ENCODE results near the gene TAOK3.

Gene TAOK3

DNA sequence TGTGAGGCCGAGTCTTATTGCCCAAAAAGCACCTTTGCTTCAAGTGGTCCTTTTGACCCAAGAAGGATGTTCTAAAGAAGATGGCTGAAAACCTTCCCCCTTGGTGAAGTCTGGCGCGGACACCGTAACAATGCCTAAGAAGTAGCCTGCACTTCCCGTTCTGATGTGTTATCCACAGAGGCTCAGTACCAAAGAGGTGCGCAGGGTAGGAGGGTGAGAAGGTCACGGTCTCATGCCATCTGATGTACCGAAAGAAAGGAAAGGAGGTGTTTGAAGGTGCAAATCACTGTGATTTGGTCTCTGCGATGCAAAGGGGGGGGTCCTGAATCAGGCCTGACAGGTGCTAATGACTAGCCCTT, 226.9 kb downstream of the TAOK3 start:
- H3K9me3 ChIP-seq (ENCODE audit: low read length) = no peaks in the 10 kb centered on the region
- peaks cover 57% of the 10 kb centered on the region for H3K36me3 ChIP-seq (ENCODE audit: insufficient read depth, low read length)
- no peaks in the 10 kb centered on the region for H3K9me2 ChIP-seq (ENCODE audit: low read depth, low read length)
- H3K4me3 ChIP-seq (ENCODE audit: low read depth, low read length, poor library complexity, severe bottlenecking) = no peak overlapping the region
- TF ChIP-seq EZH2 (IDR thresholded peaks at IDR 0.05; ENCODE audit: borderline replicate concordance, low read length) = no peak
- TF ChIP-seq, protein P1, sequence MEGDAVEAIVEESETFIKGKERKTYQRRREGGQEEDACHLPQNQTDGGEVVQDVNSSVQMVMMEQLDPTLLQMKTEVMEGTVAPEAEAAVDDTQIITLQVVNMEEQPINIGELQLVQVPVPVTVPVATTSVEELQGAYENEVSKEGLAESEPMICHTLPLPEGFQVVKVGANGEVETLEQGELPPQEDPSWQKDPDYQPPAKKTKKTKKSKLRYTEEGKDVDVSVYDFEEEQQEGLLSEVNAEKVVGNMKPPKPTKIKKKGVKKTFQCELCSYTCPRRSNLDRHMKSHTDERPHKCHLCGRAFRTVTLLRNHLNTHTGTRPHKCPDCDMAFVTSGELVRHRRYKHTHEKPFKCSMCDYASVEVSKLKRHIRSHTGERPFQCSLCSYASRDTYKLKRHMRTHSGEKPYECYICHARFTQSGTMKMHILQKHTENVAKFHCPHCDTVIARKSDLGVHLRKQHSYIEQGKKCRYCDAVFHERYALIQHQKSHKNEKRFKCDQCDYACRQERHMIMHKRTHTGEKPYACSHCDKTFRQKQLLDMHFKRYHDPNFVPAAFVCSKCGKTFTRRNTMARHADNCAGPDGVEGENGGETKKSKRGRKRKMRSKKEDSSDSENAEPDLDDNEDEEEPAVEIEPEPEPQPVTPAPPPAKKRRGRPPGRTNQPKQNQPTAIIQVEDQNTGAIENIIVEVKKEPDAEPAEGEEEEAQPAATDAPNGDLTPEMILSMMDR (IDR thresholded peaks at IDR 0.05; ENCODE audit: low read length) = no peak
- H3K4me1 ChIP-seq (ENCODE audit: insufficient read depth, low read length, severe bottlenecking) = no peaks in the 10 kb centered on the region
- H4K20me1 ChIP-seq (ENCODE audit: insufficient read depth, low read length) = no peaks in the 10 kb centered on the region
- no peak overlapping the region for H3K9ac ChIP-seq (ENCODE audit: low read length)
- H3F3A ChIP-seq (ENCODE audit: insufficient read depth, low read length) = no peaks in the 10 kb centered on the region
- no peaks in the 10 kb centered on the region for H3K27me3 ChIP-seq (ENCODE audit: insufficient read depth, low read length)
- H3K79me2 ChIP-seq (ENCODE audit: insufficient read depth, low read length) = no peaks in the 10 kb centered on the region
- no peak overlapping the region for H3K4me2 ChIP-seq (ENCODE audit: low read length)
- H3K27ac ChIP-seq (ENCODE audit: low read depth, low read length, poor library complexity, severe bottlenecking) = no peak overlapping the region
- no peak overlapping the region for H2AFZ ChIP-seq (ENCODE audit: low read length)

DNA sequence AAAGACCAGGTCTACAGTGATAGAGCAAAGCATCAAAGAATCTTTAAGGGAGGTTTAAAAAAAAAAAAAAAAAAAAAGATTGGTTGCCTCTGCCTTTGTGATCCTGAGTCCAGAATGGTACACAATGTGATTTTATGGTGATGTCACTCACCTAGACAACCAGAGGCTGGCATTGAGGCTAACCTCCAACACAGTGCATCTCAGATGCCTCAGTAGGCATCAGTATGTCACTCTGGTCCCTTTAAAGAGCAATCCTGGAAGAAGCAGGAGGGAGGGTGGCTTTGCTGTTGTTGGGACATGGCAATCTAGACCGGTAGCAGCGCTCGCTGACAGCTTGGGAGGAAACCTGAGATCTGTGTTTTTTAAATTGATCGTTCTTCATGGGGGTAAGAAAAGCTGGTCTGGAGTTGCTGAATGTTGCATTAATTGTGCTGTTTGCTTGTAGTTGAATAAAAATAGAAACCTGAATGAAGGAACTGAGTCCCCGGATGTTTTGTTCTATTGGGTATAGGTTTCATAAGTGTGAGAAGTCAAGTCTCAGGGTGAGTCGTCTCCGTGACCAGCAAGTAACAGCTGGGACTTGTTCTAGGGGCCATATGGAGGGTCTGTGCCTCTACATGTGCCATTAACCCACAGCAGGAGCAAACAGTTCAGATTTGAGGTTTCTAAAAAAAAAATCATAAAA, 227.5 kb downstream of the TAOK3 start:
- Histone ChIP-seq H3K27ac (ENCODE audit: low read depth, low read length, poor library complexity, severe bottlenecking) (peak overlapping the region; percentile 12), H3K9ac (ENCODE audit: low read length) (no peak overlapping the region), H3K4me3 (ENCODE audit: low read depth, low read length, poor library complexity, severe bottlenecking) (no peak overlapping the region), H3K9me2 (ENCODE audit: low read depth, low read length) (no peaks in the 10 kb centered on the region), H3K9me3 (ENCODE audit: low read length) (no peaks in the 10 kb centered on the region), H3K79me2 (ENCODE audit: insufficient read depth, low read length) (no peaks in the 10 kb centered on the region), H3K36me3 (ENCODE audit: insufficient read depth, low read length) (peaks cover 62% of the 10 kb centered on the region), H3K27me3 (ENCODE audit: insufficient read depth, low read length) (no peaks in the 10 kb centered on the region), H4K20me1 (ENCODE audit: insufficient read depth, low read length) (no peaks in the 10 kb centered on the region), H3K4me1 (ENCODE audit: insufficient read depth, low read length, severe bottlenecking) (no peaks in the 10 kb centered on the region), H2AFZ (ENCODE audit: low read length) (no peak overlapping the region), H3F3A (ENCODE audit: insufficient read depth, low read length) (no peaks in the 10 kb centered on the region), H3K4me2 (ENCODE audit: low read length) (no peak overlapping the region)
- TF ChIP-seq, protein P1 (IDR thresholded peaks at IDR 0.05; ENCODE audit: low read length) = no peak
- no peak for TF ChIP-seq EZH2 (IDR thresholded peaks at IDR 0.05; ENCODE audit: borderline replicate concordance, low read length)

DNA sequence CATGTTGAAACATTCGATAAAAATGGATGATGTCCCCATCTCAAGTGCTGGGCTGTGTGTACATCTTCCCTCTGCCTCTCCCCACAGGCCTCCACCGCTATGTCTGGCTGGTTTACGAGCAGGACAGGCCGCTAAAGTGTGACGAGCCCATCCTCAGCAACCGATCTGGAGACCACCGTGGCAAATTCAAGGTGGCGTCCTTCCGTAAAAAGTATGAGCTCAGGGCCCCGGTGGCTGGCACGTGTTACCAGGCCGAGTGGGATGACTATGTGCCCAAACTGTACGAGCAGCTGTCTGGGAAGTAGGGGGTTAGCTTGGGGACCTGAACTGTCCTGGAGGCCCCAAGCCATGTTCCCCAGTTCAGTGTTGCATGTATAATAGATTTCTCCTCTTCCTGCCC, 228.2 kb downstream of the TAOK3 start:
- Histone ChIP-seq H3K4me1 (ENCODE audit: insufficient read depth, low read length, severe bottlenecking) (no peaks in the 10 kb centered on the region), H3K36me3 (ENCODE audit: insufficient read depth, low read length) (peaks cover 64% of the 10 kb centered on the region), H3F3A (ENCODE audit: insufficient read depth, low read length) (no peaks in the 10 kb centered on the region), H4K20me1 (ENCODE audit: insufficient read depth, low read length) (no peaks in the 10 kb centered on the region), H3K27me3 (ENCODE audit: insufficient read depth, low read length) (no peaks in the 10 kb centered on the region), H2AFZ (ENCODE audit: low read length) (no peak overlapping the region), H3K4me3 (ENCODE audit: low read depth, low read length, poor library complexity, severe bottlenecking) (no peak overlapping the region), H3K27ac (ENCODE audit: low read depth, low read length, poor library complexity, severe bottlenecking) (no peak overlapping the region), H3K9me2 (ENCODE audit: low read depth, low read length) (no peaks in the 10 kb centered on the region), H3K79me2 (ENCODE audit: insufficient read depth, low read length) (no peaks in the 10 kb centered on the region), H3K4me2 (ENCODE audit: low read length) (no peak overlapping the region), H3K9me3 (ENCODE audit: low read length) (no peaks in the 10 kb centered on the region), H3K9ac (ENCODE audit: low read length) (no peak overlapping the region)
- TF ChIP-seq, protein P1 (IDR thresholded peaks at IDR 0.05; ENCODE audit: low read length) = no peak
- no peak for TF ChIP-seq EZH2 (IDR thresholded peaks at IDR 0.05; ENCODE audit: borderline replicate concordance, low read length)

Measured in OCI-LY1 (cell line).